Measurements from ENCODE around the gene UQCRC2.
A peak's percentile ranks its signal among the peaks of the same experiment; 100 is the strongest.
"Not testable (repeated sequence)": the region's sequence is repeated elsewhere in the genome, so short reads cannot be mapped to it uniquely, and the experiment has no call there.

Gene UQCRC2

DNA sequence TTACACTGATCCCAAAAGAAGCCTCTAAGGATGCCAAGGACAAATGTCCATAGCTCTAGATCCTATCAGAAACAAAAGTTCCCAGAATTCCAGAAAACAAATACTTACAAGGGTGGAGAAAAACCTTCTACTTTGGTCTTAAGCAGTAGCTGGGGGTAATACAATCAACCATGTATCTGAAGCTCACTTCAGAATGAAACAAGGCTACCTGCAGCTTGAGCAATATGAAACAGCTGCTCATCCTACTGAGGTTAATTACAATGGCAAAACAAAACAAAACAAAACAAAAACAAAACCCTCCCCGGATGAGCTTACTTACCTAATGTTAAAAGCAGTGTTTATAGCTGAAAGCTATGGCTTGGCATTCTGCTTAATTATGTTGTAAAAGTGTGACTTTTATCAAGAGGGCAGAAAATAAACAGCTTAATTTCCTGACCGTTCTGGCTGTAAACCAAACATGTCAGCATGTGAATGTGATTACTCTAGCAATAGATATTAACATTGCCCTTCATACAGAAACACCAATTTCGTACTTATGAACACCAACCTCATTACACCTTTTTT is 37.3 kb downstream of the UQCRC2 start:
- no peak overlapping the region for H3K4me3 ChIP-seq (replicated peaks in 1 of 2; ENCODE audit: low read depth in 2 of 2, low read length in 2 of 2)
- TF ChIP-seq, protein P1, sequence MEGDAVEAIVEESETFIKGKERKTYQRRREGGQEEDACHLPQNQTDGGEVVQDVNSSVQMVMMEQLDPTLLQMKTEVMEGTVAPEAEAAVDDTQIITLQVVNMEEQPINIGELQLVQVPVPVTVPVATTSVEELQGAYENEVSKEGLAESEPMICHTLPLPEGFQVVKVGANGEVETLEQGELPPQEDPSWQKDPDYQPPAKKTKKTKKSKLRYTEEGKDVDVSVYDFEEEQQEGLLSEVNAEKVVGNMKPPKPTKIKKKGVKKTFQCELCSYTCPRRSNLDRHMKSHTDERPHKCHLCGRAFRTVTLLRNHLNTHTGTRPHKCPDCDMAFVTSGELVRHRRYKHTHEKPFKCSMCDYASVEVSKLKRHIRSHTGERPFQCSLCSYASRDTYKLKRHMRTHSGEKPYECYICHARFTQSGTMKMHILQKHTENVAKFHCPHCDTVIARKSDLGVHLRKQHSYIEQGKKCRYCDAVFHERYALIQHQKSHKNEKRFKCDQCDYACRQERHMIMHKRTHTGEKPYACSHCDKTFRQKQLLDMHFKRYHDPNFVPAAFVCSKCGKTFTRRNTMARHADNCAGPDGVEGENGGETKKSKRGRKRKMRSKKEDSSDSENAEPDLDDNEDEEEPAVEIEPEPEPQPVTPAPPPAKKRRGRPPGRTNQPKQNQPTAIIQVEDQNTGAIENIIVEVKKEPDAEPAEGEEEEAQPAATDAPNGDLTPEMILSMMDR (IDR thresholded peaks at IDR 0.05; ENCODE audit: low read depth, low read length): no peak
- DNase-seq (ENCODE audit: low read depth in 2 of 2): no peak

DNA sequence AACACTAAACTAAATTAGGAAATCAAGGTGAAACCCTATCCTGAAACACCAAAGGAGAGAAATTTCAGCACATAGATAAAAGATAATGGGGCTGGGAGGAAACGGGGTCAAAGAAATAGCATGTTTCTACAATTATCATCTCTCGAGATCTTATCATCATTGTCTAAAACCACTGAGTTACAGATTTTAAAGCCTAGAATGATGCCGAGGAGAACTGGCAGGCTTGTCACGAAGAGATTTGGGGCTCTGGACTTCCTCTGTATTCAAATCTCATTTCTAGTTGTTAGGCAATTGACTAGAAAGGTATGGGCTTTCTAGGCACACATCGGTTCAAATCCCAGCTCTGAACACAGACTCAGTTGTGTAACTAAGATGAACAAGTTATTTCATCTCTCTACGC is 38.5 kb downstream of the UQCRC2 start:
- TF ChIP-seq, protein P1 (IDR thresholded peaks at IDR 0.05; ENCODE audit: low read depth, low read length): no peak
- DNase-seq (ENCODE audit: low read depth in 2 of 2): no peak
- no peak overlapping the region for H3K4me3 ChIP-seq (replicated peaks in 1 of 2; ENCODE audit: low read depth in 2 of 2, low read length in 2 of 2)

DNA sequence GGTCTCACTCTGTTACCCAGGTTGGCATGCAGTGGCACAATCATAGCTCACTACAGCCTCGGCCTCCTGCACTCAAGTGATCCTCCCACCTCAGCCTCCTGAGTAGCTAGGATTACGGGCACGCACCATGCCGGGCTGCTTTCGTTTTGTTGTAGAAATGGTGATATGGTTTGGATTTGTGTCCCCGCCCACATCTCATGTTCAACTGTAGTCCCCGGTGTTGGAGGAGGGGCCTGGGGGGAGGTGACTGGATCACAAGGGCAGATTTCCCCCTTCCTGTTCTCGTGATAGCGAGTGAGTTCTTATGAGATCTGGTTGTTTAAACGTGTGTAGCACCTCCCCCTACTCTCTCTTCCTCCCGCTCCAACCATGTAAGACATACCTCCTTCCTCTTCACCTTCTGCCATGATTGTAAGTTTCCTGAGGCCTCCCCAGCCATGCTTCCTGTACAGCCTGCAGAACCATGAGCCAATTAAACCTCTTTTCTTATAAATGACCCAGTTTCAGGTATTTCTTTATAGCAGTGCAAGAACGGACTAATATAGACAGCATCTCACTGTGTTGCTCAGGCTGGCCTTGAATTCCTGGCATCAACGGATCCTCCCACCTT is 41.8 kb downstream of the UQCRC2 start:
- TF ChIP-seq, protein P1 (IDR thresholded peaks at IDR 0.05; ENCODE audit: low read depth, low read length): no peak
- H3K4me3 ChIP-seq (replicated peaks in 1 of 2; ENCODE audit: low read depth in 2 of 2, low read length in 2 of 2): no peak overlapping the region
- no peak for DNase-seq (ENCODE audit: low read depth in 2 of 2)

- H3K4me3 ChIP-seq (replicated peaks in 1 of 2; ENCODE audit: low read depth in 2 of 2, low read length in 2 of 2): no peak overlapping the region
- TF ChIP-seq, protein P1 (IDR thresholded peaks at IDR 0.05; ENCODE audit: low read depth, low read length): no peak
- no peak for DNase-seq (ENCODE audit: low read depth in 2 of 2)
Measured at GRCh38 chr16:21996923-21997696, 43.9 kb downstream of the UQCRC2 start.

GRCh38 chr16:21997697-21998480 is 44.7 kb downstream of the UQCRC2 start:
- H3K4me3 ChIP-seq (replicated peaks in 1 of 2; ENCODE audit: low read depth in 2 of 2, low read length in 2 of 2): no peak overlapping the region
- peak in 1 of 2 donors; percentile 48 for DNase-seq (ENCODE audit: low read depth in 2 of 2)
- TF ChIP-seq, protein P1 (IDR thresholded peaks at IDR 0.05; ENCODE audit: low read depth, low read length): no peak

GRCh38 chr16:22001591-22001990 is 48.4 kb downstream of the UQCRC2 start:
- no peak overlapping the region for H3K4me3 ChIP-seq (replicated peaks in 1 of 2; ENCODE audit: low read depth in 2 of 2, low read length in 2 of 2)
- peak; percentile 69 to 72 for DNase-seq (ENCODE audit: low read depth in 2 of 2)

GRCh38 chr16:22002047-22002446 is 48.9 kb downstream of the UQCRC2 start:
- DNase-seq (ENCODE audit: low read depth in 2 of 2): peak in 1 of 2 donors; percentile 36
- not testable (repeated sequence) for H3K4me3 ChIP-seq (replicated peaks in 1 of 2; ENCODE audit: low read depth in 2 of 2, low read length in 2 of 2)

More at GRCh38 chr16:22001591-22001990, 48.4 kb downstream of the UQCRC2 start:
- TF ChIP-seq, protein P1 (IDR thresholded peaks at IDR 0.05; ENCODE audit: low read depth, low read length): no peak
